ENCODE measurements around the gene CD300A.
A peak's percentile ranks its signal among the peaks of the same experiment; 100 is the strongest.

The CD300A gene

GRCh38 chr17:74441537-74441936 is 24.9 kb upstream of the CD300A start:
- DNase-seq: no peak

GRCh38 chr17:74442291-74442669 is 24.2 kb upstream of the CD300A start:
- no peak for DNase-seq

- peak; percentile 60 for DNase-seq
These were observed 23.5 kb upstream of the CD300A start for GRCh38 chr17:74442670-74443515.

DNA sequence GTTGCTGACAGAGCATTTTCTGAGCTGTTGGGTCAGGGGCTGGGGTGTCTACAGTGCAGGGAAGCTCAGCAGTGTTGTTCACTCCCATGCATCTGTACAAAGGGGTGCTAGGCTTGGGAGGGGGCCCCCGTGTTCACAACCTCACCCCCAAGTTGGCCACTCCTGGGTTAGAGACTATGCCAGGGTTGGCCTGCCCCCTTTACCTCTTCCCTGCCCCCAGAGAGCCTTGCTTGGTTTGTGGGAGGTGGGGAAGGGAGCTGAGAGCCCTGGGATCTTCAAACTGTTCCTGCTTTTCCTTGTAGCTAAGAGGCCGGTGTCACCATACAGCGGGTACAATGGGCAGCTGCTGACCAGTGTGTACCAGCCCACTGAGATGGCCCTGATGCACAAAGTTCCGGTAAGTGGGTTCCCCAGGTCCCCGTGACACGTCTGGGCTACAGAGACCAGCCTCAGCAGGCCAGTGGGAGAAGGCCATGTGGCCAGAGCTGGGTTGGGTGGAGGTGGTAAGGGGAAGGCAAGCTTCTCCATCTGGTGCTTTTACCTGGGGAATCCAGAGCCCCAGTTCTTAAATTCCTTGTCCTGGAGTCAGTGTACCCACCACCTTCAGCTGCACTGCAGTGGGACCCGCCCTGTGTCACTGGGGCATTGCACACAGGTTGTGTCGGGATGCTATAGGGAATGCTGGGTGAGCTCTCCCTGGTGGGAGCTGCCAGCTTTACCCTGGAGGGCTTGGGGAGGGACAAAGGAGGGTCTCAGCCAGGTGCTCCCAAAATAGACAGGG is 22.7 kb upstream of the CD300A start:
- DNase-seq: no peak

DNA sequence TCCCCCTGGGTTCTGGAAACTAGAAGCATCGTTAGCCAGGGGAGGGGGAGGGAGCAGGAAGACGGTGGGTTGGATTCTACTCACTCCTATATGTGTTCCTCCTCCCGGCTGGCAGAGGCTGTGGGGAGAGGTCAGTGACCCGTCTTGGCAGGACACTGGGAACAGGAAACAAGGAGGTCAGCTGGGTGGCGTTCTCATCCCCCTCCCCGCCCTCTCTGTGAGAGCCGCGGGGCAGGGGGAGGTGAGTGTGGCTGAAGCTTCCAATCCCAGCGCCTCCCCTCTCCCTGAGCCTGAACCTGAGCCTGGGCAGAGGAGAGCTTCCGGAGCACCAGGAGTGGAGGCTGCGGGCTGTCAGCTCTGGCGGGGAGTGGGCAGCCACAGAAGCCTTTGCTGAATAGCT is 22.0 kb upstream of the CD300A start:
- no peak for DNase-seq

- no peak for DNase-seq
These were observed 21.3 kb upstream of the CD300A start for GRCh38 chr17:74445158-74445557.

DNA sequence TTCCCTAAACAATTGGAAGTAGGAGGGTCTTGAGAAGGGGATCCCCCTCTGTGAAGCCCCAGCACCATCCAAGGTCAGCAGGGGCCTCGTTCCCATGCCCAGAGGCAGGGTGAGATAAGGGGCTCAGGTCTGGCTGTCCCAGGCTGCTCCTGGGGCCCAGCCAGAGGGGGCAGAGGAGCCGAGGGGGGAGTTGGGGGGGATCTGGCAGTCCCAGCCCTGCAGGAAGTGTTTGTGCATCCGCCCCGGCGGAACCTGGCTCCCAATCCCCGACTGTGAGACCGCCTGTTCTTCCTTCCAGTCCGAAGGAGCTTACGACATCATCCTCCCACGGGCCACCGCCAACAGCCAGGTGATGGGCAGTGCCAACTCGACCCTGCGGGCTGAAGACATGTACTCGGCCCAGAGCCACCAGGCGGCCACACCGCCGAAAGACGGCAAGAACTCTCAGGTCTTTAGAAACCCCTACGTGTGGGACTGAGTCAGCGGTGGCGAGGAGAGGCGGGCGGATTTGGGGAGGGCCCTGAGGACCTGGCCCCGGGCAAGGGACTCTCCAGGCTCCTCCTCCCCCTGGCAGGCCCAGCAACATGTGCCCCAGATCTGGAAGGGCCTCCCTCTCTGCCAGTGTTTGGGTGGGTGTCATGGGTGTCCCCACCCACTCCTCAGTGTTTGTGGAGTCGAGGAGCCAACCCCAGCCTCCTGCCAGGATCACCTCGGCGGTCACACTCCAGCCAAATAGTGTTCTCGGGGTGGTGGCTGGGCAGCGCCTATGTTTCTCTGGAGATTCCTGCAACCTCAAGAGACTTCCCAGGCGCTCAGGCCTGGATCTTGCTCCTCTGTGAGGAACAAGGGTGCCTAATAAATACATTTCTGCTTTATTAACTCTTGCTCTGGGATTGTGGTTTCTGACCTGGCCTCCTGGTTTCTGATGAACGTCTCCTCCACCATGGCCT is 19.6 kb upstream of the CD300A start:
- no peak for DNase-seq

DNA sequence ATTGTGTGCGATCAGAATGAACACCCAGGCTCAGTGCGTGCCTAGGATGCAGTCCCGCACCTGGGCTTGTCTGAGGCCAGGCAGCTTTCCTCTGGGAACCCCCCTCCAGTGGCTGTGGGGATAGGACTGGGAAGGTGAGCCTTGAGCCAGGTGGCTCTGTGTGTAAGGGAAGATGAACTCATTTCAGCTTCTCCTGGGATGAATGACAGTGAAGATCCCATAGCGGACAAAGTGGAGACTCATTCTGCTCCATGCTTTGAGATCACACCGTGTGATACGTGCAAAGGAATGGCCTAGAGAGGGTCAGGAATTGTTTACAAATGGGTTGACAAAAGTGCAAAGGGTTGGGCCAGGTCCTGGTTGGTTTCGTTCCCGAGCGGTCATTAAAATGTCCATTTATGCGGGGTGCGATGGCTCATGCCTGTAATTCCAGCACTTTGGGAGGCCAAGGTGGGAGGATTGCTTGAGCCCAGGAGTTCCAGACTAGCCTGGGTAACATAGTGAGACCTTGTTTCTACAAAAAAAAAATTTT is 18.7 kb upstream of the CD300A start:
- no peak for DNase-seq

DNA sequence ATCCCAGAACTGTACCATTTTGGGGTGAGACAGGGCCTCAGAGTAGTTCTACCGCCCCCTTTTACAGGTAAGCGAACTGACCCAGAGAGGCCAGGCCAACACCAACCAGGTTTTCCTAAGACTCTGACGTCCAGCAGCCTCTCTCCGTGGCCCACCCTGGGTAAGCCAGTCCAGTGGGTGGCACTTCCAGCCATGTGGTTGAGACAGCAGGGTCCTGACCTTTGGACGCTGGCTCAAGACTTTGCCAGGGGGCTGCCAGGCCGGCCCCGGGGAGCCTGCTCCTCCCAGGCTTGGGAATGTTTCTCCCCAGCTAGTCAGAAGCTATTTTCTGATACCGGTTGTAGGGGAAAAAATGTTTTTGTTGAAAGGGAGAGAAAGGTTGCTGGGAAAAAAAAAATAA is 17.7 kb upstream of the CD300A start:
- no peak for DNase-seq

DNA sequence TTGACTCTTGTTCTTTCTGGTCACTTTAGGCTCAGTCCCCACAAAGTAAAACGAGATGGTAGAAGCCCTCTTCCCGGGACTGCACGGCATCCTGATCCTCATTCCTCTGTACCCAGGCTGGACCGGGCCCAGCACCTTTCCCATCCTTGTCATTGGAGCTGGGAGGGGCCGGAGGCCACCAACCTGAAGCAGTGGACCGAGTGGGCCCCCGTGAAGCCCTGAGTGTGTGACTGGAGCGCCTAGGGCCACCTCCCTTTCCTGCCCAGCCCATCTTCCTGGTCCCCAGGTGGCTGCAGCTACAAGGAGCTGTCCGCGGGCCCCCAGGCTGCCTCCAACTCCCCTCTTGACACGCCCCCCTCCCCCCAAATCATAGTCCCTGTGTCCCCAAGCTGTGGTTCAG is 17.1 kb upstream of the CD300A start:
- DNase-seq: no peak

- DNase-seq: no peak
These were observed 16.7 kb upstream of the CD300A start for GRCh38 chr17:74449773-74450172.

DNA sequence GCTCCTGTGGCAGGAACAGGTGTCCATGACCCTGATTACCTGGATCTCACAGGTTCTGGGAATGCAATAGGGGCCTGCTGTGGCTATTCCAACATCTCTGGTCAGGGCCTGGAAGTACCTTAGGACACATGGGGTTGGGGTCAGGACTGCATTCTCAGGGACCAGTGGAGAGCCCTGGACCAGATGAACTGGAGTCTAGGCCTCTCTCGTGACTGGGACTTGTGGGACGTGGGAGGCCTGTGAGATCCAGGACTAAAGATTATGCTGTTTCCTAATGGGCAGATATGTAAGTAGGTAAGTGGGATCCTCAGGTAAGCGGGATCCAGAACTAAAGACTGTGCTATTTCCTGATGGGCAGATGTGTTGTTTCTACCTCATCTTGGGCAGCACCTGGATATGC is 16.2 kb upstream of the CD300A start:
- no peak for DNase-seq

GRCh38 chr17:74450925-74451403 is 15.5 kb upstream of the CD300A start:
- DNase-seq: no peak

GRCh38 chr17:74451557-74451956 is 14.9 kb upstream of the CD300A start:
- no peak for DNase-seq

- peak; percentile 38 for DNase-seq
These were observed 14.2 kb upstream of the CD300A start for GRCh38 chr17:74452033-74452840.

DNA sequence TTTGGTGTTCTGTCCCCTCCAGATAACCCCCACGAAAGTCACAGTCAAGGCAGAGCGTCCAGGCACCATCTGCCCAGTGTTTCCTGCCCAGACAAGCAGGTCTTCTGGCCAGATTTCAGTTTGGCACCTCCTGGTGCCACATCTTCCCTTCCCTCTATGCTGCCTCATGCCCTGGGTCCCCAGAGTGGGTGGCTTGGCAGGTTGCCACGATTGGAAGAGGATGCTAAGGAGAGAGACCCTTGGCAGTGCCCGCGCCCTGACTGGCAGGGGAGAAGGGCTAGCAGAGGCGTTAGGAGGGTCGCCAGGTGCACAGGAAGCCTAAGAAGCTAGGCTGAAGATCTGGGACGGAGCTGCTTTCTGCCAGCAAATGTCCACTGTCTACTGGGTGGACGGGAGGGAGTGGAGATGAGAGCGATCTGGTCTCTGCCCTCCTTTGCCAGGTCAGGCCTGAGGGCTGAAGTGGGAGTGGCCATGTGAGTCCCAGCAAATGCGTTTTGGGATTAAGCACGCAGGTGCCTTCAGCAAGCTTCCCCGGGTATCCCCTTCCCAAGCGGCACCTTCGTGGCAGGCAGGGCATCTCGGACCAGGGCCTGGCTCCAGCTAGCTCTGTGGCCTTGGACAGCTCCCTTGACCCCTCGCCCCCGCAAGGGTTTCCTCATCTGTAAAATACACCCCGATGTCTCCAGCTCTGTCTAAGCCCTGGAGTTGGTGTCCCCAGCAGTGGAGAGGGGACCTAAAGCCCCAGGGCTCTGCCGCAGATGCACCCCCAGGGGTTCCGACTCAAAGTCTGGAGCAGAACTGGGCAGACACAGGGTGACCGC is 13.4 kb upstream of the CD300A start:
- DNase-seq: peak; percentile 29

- peak; percentile 30 for DNase-seq
These were observed 12.7 kb upstream of the CD300A start for GRCh38 chr17:74453665-74454196.

DNA sequence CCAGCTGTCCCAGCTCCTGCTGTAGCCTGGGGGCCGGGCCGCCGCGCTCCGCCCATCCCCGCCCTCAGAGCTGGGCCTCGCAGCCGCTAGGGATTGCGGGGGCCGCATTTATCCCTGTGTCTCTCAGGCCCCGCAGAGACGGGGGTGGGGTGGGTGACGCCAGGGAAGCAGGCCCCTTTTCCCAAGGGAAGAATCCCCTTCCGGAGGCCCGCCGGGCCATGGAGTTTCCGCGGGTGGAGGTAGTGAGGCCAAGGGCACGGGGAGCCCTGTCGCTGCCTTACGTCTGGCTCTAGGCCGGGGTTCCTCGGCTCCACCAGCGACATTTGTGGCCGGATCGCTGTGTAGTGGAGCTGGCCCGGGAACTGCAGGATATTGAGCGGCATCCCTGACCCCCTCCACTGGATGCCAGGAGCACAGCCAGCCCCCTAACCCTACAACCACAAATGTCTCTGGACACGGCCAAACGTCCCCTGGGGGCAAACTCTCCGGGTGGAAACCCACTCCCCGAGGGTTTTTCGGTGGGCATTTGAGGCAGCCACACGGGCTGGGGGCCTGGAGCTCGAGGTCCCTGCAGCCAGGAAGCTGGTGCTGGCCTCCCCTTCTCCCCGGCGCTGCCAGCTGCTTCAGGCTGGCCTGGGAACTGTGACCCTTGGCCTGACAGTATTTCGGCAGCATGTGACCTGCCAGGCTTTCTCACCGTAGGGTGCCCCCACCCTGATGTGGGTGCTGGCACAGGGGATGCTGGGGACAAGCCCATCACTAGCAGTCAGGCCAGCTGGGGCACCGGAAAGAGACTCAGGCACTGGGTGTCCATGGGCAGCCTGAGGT is 12.0 kb upstream of the CD300A start:
- no peak for DNase-seq

- no peak for DNase-seq
These were observed 11.3 kb upstream of the CD300A start for GRCh38 chr17:74455025-74455545.

Measured in DMS79 treated with DMSO at 0.1 percent for 48 hours (cell line).